NK-92 (cell line): Measurements from ENCODE around the gene SGK1.

Experiments used
- DNase-seq: peaks from one replicate; lab custom pipeline; 2025; ENCODE audit not compliant: unreplicated experiment; lab: John Stamatoyannopoulos, UW

Gene SGK1

GRCh38 chr6:134173366-134173725 is 144.6 kb downstream of the SGK1 start:
- DNase-seq = no peak

- no peak for DNase-seq
These were observed 145.1 kb downstream of the SGK1 start for GRCh38 chr6:134172706-134173365.

GRCh38 chr6:134172020-134172705 is 145.7 kb downstream of the SGK1 start:
- no peak for DNase-seq

GRCh38 chr6:134171517-134171916 is 146.4 kb downstream of the SGK1 start:
- DNase-seq = no peak

- DNase-seq = no peak
These were observed 147.1 kb downstream of the SGK1 start for GRCh38 chr6:134170844-134171243.

- DNase-seq = no peak
These were observed 147.9 kb downstream of the SGK1 start for GRCh38 chr6:134169871-134170486.

- no peak for DNase-seq
These were observed 149.2 kb downstream of the SGK1 start for GRCh38 chr6:134168590-134169208.

- no peak for DNase-seq
These were observed 151.2 kb downstream of the SGK1 start for GRCh38 chr6:134166511-134167261.

GRCh38 chr6:134165561-134166201 is 152.2 kb downstream of the SGK1 start:
- DNase-seq = no peak

- no peak for DNase-seq
These were observed 153.6 kb downstream of the SGK1 start for GRCh38 chr6:134164300-134164699.

- no peak for DNase-seq
These were observed 155.0 kb downstream of the SGK1 start for GRCh38 chr6:134162932-134163331.

- no peak for DNase-seq
These were observed 156.9 kb downstream of the SGK1 start for GRCh38 chr6:134161041-134161440.

GRCh38 chr6:134152767-134153485 is 165.0 kb downstream of the SGK1 start:
- no peak for DNase-seq

GRCh38 chr6:134148566-134148965 is 169.3 kb downstream of the SGK1 start:
- DNase-seq = no peak

- no peak for DNase-seq
These were observed 170.8 kb downstream of the SGK1 start for GRCh38 chr6:134147034-134147533.

- DNase-seq = no peak
These were observed 171.5 kb downstream of the SGK1 start for GRCh38 chr6:134146268-134147033.

GRCh38 chr6:134145786-134146185 is 172.1 kb downstream of the SGK1 start:
- DNase-seq = no peak

- no peak for DNase-seq
These were observed 179.5 kb downstream of the SGK1 start for GRCh38 chr6:134138226-134138975.
